HCT116 (cell line): ENCODE results near the gene ZNF212. TPM values are rescaled to one million over a fixed set of nuclear protein-coding genes. Genes with fewer than 3 reads are reported as not detected.

Experiments
- ATAC-seq: fragments of 200-7000 bp; cut with Tn5 transposase; 2 replicates; pipeline ENCODE4 v1.9.1; 2020; ENCODE audit warnings: mild to moderate bottlenecking, moderate library complexity
- BruUV-seq: library from RNA; stranded (reverse); fragments of 400-500 nt; replicated peaks from 2 replicates; lab custom pipeline; 2021; lab: Mats Ljungman, UMichigan
- CTCF ChIA-PET: fragments of 300-600 bp; sonication (Branson Sonifier 250); formaldehyde crosslinking; loops from one replicate; lab custom pipeline; 2021; ENCODE audit warnings: antibody characterized with exemption; lab: Charles Lee
- POLR2A ChIA-PET: fragments of 300-600, 350-600 bp; sonication (Branson Sonifier 250); formaldehyde crosslinking; loops from one replicate; lab custom pipeline; 2021; ENCODE audit warnings: antibody characterized with exemption; lab: Charles Lee
- RAD21 ChIA-PET, 2 experiments: fragments of 300-600 bp; sonication (Branson Sonifier 250); formaldehyde crosslinking; loops; one replicate each; lab custom pipeline; 2023; ENCODE audit warnings: low total read pairs in 2 of 2; ENCODE audit not compliant: uncharacterized antibody in 2 of 2, unreplicated experiment in 2 of 2, low non-redundant PET in 1 of 2; lab: Charles Lee
- DNase-seq: peaks from one replicate; pipeline ENCODE4 v3.0.0-alpha.2; 2010; ENCODE audit warnings: low read depth, low spot score
- H2AFZ ChIP-seq: fragments of 200-600 bp; shearing (Covaris generic), sonication (generic); 2 replicates; pipeline ENCODE4 v1.6.1; 2017; ENCODE audit warnings: low read depth, mixed run types, mixed read lengths, antibody characterized with exemption, low read length; ENCODE audit not compliant: poor library complexity, severe bottlenecking
- H3K27ac ChIP-seq: 2 replicates; pipeline ENCODE4 v1.5.1; 2012; ENCODE audit warnings: low read depth, low read length
- H3K27me3 ChIP-seq: fragments of 200-600 bp; sonication (generic); 2 replicates; pipeline ENCODE4 v1.6.1; 2016; ENCODE audit warnings: mixed run types, low read length, mixed read lengths; ENCODE audit not compliant: insufficient read depth
- H3K36me3 ChIP-seq, 2 experiments: fragments of 200-500 bp in 1 of 2; fragments of 200-600 bp in 1 of 2; sonication (Bioruptor generic) in 1 of 2; sonication (generic) in 1 of 2; 2 replicates each; pipeline versions ENCODE4 v1.5.1 to v1.6.1; 2014 to 2016; ENCODE audit warnings: low read length in 2 of 2, inconsistent platforms in 1 of 2, mixed read lengths in 1 of 2, mixed run types in 1 of 2; ENCODE audit not compliant: insufficient read depth in 2 of 2, control insufficient read depth in 1 of 2
- H3K4me1 ChIP-seq, 2 experiments: fragments of 200-600 bp in 1 of 2; sonication (generic) in 1 of 2; 2 replicates each; pipeline versions ENCODE4 v1.5.1 to v1.6.1; 2012 to 2017; ENCODE audit warnings: low read length in 2 of 2, inconsistent platforms in 1 of 2, mild to moderate bottlenecking in 1 of 2, mixed read lengths in 1 of 2, mixed run types in 1 of 2, moderate library complexity in 1 of 2; ENCODE audit not compliant: insufficient read depth in 2 of 2, control insufficient read depth in 1 of 2
- H3K4me2 ChIP-seq: fragments of 200-600 bp; sonication (generic); 2 replicates; pipeline ENCODE4 v1.6.1; 2017; ENCODE audit warnings: mixed run types, low read length, mixed read lengths
- H3K4me3 ChIP-seq, 2 experiments: fragments of 200-600 bp in 1 of 2; sonication (generic) in 1 of 2; replicated peaks in 1 of 2; 2 replicates each; pipeline ENCODE4 v1.5.1; 2011 to 2016; ENCODE audit warnings: low read length in 2 of 2, control low read depth in 1 of 2, low read depth in 1 of 2, mild to moderate bottlenecking in 1 of 2, mixed read lengths in 1 of 2, mixed run types in 1 of 2
- H3K79me2 ChIP-seq: fragments of 200-600 bp; sonication (generic); 2 replicates; pipeline ENCODE4 v1.6.1; 2017; ENCODE audit warnings: mild to moderate bottlenecking, mixed run types, low read length, moderate library complexity, mixed read lengths; ENCODE audit not compliant: insufficient read depth
- H3K9ac ChIP-seq: fragments of 200-600 bp; sonication (generic); 2 replicates; pipeline ENCODE4 v1.6.1; 2016; ENCODE audit warnings: low read length, mixed read lengths
- H3K9me2 ChIP-seq: fragments of 200-600 bp; sonication (generic), shearing (Covaris generic); 2 replicates; pipeline ENCODE4 v1.6.1; 2017; ENCODE audit warnings: mixed run types, mild to moderate bottlenecking, moderate library complexity; ENCODE audit not compliant: insufficient read depth
- H3K9me3 ChIP-seq, 2 experiments: fragments of 200-500 bp in 1 of 2; fragments of 200-600 bp in 1 of 2; sonication (Bioruptor generic) in 1 of 2; sonication (generic) in 1 of 2; 2 replicates each; pipeline ENCODE4 v1.6.1; 2014 to 2017; ENCODE audit warnings: low read length in 2 of 2, mixed read lengths in 2 of 2, inconsistent platforms in 1 of 2, low read depth in 1 of 2, mild to moderate bottlenecking in 1 of 2, mixed run types in 1 of 2, moderate library complexity in 1 of 2; ENCODE audit not compliant: control insufficient read depth in 1 of 2, insufficient read depth in 1 of 2
- H4K20me1 ChIP-seq: fragments of 200-600 bp; sonication (generic), shearing (Covaris generic); 2 replicates; pipeline ENCODE4 v1.6.1; 2017; ENCODE audit warnings: mixed run types, mild to moderate bottlenecking, moderate library complexity; ENCODE audit not compliant: insufficient read depth
- ATF3 ChIP-seq: IDR thresholded peaks from 2 replicates; pipeline ENCODE4 v1.6.1; 2012
- CBX3 ChIP-seq: IDR thresholded peaks from 2 replicates; pipeline ENCODE4 v1.6.1; 2012; ENCODE audit warnings: low read depth
- CEBPB ChIP-seq: IDR thresholded peaks from 2 replicates; pipeline ENCODE4 v1.6.1; 2012; ENCODE audit warnings: low read depth
- EGR1 ChIP-seq: IDR thresholded peaks from 2 replicates; pipeline ENCODE4 v1.6.1; 2012; ENCODE audit warnings: low read depth
- EZH2 ChIP-seq: fragments of 200-600 bp; sonication (generic); IDR thresholded peaks from 2 replicates; pipeline ENCODE4 v1.6.1; 2017; ENCODE audit warnings: antibody characterized with exemption, mixed run types
- EZH2phosphoT487 ChIP-seq: fragments of 200-600 bp; IDR thresholded peaks from 2 replicates; pipeline ENCODE4 v1.6.1; 2018; ENCODE audit warnings: antibody characterized with exemption, borderline replicate concordance
- JUND ChIP-seq: IDR thresholded peaks from 2 replicates; pipeline ENCODE4 v1.6.1; 2012
- MAX ChIP-seq: IDR thresholded peaks from 2 replicates; pipeline ENCODE4 v1.6.1; 2012
- POLR2A ChIP-seq: IDR thresholded peaks from 2 replicates; pipeline ENCODE4 v1.7.0; 2011; ENCODE audit warnings: borderline replicate concordance; ENCODE audit not compliant: insufficient read depth, insufficient read length; ENCODE audit errors: extremely low read depth
- POLR2AphosphoS5 ChIP-seq: IDR thresholded peaks from 2 replicates; pipeline ENCODE4 v1.6.1; 2011; ENCODE audit warnings: mild to moderate bottlenecking, low read depth, low read length, moderate library complexity
- RAD21 ChIP-seq: IDR thresholded peaks from 2 replicates; pipeline ENCODE4 v1.6.1; 2012; ENCODE audit warnings: low read depth, mild to moderate bottlenecking
- SIN3A ChIP-seq: IDR thresholded peaks from 2 replicates; pipeline ENCODE4 v1.6.1; 2012; ENCODE audit warnings: low read depth
- SP1 ChIP-seq: IDR thresholded peaks from 2 replicates; pipeline ENCODE4 v1.6.1; 2012; ENCODE audit warnings: low read depth
- SRF ChIP-seq: IDR thresholded peaks from 2 replicates; pipeline ENCODE4 v1.6.1; 2012; ENCODE audit warnings: low read depth
- TCF7L2 ChIP-seq: IDR thresholded peaks from 2 replicates; pipeline ENCODE4 v1.7.0; 2011; ENCODE audit warnings: borderline replicate concordance, inconsistent platforms; ENCODE audit not compliant: insufficient read depth, insufficient read length; ENCODE audit errors: extremely low read depth
- ZFX ChIP-seq: fragments of 450-650 bp; IDR thresholded peaks from 2 replicates; pipeline ENCODE4 v1.6.1; 2017
- ZNF274 ChIP-seq: fragments of 200-500 bp; sonication (Bioruptor generic); IDR thresholded peaks from 2 replicates; pipeline ENCODE4 v1.6.1; 2014; ENCODE audit warnings: mild to moderate bottlenecking, low read depth, low read length, inconsistent platforms
- intact Hi-C: fragments of 100-400 bp; cut with micrococcal nuclease; formaldehyde crosslinking; loops from 2 replicates; pipeline ENCODE4 v1.10.0; 2022
- total RNA-seq: library from RNA; stranded (reverse); gene quantifications from one replicate; pipeline ENCODE4 v1.2.1, GENCODE V29; 2021; ENCODE audit not compliant: unreplicated experiment
- TF ChIP-seq, protein P1 (sequence below): IDR thresholded peaks from 2 replicates; pipeline ENCODE4 v1.6.1; 2011; ENCODE audit warnings: mild to moderate bottlenecking, low read length, moderate library complexity; ENCODE audit not compliant: insufficient replicate concordance; ENCODE audit errors: extremely low read depth
- TF ChIP-seq, protein P2 (sequence below), 3 experiments: fragments of 200-600 bp in 1 of 3; sonication (generic) in 1 of 3; IDR thresholded peaks in 2 of 3; conservative IDR thresholded peaks in 1 of 3; 2 replicates each; pipeline ENCODE4 v1.5.1; 2012 to 2017; ENCODE audit warnings: low read depth in 2 of 3, low read length in 2 of 3, antibody characterized with exemption in 1 of 3, borderline replicate concordance in 1 of 3, control low read depth in 1 of 3, mild to moderate bottlenecking in 1 of 3, mixed read lengths in 1 of 3, mixed run types in 1 of 3, moderate library complexity in 1 of 3; ENCODE audit not compliant: insufficient read depth in 1 of 3

The ZNF212 gene
- total RNA-seq, 1 experiment from 2014 or later, result 13.7 TPM

- no peak overlapping the region for H3K4me3 ChIP-seq
- DNase-seq, result no peak
- peaks cover 2 to 14% of the 10 kb centered on the region in 2 experiments; a peak in 3 of 4 replicates for H3K4me1 ChIP-seq
Measured at GRCh38 chr7:149281508-149282330, 42.3 kb downstream of the ZNF212 start.

More at GRCh38 chr7:149281508-149282330, 42.3 kb downstream of the ZNF212 start:
- Histone ChIP-seq H4K20me1 (no peaks in the 10 kb centered on the region), H2AFZ (no peak overlapping the region), H3K27ac (no peak overlapping the region), H3K79me2 (no peaks in the 10 kb centered on the region), H3K9ac (no peak overlapping the region), H3K9me3 (no peaks in the 10 kb centered on the region), H3K9me2 (no peaks in the 10 kb centered on the region), H3K4me2 (no peak overlapping the region), H3K27me3 (no peaks in the 10 kb centered on the region), H3K36me3 (0 out of 4 replicates have a peak, but pooled peaks cover 0 to 2% of the 10 kb centered on the region in 2 experiments)
- ChIA-PET POLR2A (no interaction called here), RAD21 (no interaction called here), CTCF (no interaction called here)
- intact Hi-C loops, result no loop called here
- no peak for TF ChIP-seq MAX
- no peak for TF ChIP-seq TCF7L2
- TF ChIP-seq EZH2phosphoT487, result no peak
- no peak for TF ChIP-seq SRF
- no peak for TF ChIP-seq SIN3A
- no peak for TF ChIP-seq CEBPB
- TF ChIP-seq ZNF274, result no peak
- no peak for TF ChIP-seq POLR2A
- TF ChIP-seq, protein P1, sequence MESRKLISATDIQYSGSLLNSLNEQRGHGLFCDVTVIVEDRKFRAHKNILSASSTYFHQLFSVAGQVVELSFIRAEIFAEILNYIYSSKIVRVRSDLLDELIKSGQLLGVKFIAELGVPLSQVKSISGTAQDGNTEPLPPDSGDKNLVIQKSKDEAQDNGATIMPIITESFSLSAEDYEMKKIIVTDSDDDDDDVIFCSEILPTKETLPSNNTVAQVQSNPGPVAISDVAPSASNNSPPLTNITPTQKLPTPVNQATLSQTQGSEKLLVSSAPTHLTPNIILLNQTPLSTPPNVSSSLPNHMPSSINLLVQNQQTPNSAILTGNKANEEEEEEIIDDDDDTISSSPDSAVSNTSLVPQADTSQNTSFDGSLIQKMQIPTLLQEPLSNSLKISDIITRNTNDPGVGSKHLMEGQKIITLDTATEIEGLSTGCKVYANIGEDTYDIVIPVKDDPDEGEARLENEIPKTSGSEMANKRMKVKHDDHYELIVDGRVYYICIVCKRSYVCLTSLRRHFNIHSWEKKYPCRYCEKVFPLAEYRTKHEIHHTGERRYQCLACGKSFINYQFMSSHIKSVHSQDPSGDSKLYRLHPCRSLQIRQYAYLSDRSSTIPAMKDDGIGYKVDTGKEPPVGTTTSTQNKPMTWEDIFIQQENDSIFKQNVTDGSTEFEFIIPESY, result no peak
- no peak for TF ChIP-seq ZFX
- TF ChIP-seq JUND, result no peak
- no peak for TF ChIP-seq RAD21
- no peak for TF ChIP-seq CBX3
- no peak for TF ChIP-seq EZH2
- no peak for TF ChIP-seq SP1
- TF ChIP-seq, protein P2, sequence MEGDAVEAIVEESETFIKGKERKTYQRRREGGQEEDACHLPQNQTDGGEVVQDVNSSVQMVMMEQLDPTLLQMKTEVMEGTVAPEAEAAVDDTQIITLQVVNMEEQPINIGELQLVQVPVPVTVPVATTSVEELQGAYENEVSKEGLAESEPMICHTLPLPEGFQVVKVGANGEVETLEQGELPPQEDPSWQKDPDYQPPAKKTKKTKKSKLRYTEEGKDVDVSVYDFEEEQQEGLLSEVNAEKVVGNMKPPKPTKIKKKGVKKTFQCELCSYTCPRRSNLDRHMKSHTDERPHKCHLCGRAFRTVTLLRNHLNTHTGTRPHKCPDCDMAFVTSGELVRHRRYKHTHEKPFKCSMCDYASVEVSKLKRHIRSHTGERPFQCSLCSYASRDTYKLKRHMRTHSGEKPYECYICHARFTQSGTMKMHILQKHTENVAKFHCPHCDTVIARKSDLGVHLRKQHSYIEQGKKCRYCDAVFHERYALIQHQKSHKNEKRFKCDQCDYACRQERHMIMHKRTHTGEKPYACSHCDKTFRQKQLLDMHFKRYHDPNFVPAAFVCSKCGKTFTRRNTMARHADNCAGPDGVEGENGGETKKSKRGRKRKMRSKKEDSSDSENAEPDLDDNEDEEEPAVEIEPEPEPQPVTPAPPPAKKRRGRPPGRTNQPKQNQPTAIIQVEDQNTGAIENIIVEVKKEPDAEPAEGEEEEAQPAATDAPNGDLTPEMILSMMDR (IDR thresholded peaks at IDR 0.05 in 2 of 3, conservative IDR thresholded peaks at IDR 0.05 in 1 of 3; ENCODE audit: borderline replicate concordance in 1 of 3, insufficient read depth in 1 of 3, low read depth in 2 of 3, low read length in 2 of 3), result no peak
- no peak for TF ChIP-seq POLR2AphosphoS5
- no peak for TF ChIP-seq EGR1
- no peak for TF ChIP-seq ATF3
- BruUV-seq, result no TSS peak
- no peak for ATAC-seq
